Measurements from ENCODE around the gene UGT1A8. TPM values are rescaled to one million over a fixed set of nuclear protein-coding genes. Genes with fewer than 3 reads are reported as not detected.
"Not testable (repeated sequence)": the region's sequence is repeated elsewhere in the genome, so short reads cannot be mapped to it uniquely, and the experiment has no call there.

Gene UGT1A8
- total RNA-seq, 2 experiments from 2014 or later, result not detected

DNA sequence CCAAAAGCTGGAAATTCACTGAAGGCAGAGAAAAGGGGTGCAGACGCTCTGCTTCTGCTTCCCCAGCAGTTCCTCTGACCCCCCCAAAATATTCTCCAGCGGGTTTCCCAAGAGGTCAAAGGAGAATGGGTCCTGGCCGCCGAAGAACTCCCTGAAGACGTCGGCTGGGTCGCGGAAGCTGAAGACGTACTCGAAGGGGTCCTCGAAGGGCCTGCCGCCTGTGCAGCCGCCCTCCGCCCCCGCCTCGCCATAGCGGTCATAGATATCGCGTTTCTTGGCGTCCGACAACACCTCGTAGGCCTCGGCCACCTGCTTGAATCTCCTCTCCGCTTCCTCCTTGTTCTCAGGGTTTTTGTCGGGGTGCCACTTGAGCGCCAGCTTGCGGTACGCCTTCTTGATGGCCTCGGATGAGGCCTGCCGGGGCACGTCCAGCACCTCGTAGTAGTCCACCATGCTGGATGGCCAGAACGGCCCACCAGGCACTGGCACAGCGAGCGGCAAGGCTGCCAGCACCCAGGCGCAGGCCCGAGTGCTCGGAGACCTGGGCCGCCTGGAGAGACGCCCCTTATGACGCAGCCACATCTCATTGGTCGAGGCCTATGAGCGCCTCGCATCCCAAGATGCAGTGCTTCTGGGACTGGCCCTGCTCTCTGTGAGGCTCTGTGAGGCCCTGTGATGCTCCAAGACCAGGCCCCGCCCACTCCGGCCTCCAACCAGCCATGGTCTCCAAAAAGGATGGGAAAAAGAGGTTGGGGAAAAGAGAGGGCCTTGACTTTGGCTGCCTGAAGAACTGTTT lies 126.2 kb downstream of the UGT1A8 start:
- no peaks in the 10 kb centered on the region for H3K79me2 ChIP-seq (ENCODE audit: insufficient read depth, low read depth, low read length)
- no peaks in the 10 kb centered on the region for H3K9me3 ChIP-seq (ENCODE audit: low read length)
- H3K4me2 ChIP-seq (ENCODE audit: low read length), result no peak overlapping the region
- H3K36me3 ChIP-seq (ENCODE audit: insufficient read depth, low read length), result no peaks in the 10 kb centered on the region
- TF ChIP-seq CTCF (conservative IDR thresholded peaks at IDR 0.05; ENCODE audit: low read length) (no peak), EZH2phosphoT487 (IDR thresholded peaks at IDR 0.05; ENCODE audit: borderline replicate concordance, low read depth, low read length) (no peak)
- H3K4me3 ChIP-seq (ENCODE audit: low read depth, low read length, poor library complexity, severe bottlenecking), result no peak overlapping the region
- CTCF ChIA-PET (ENCODE audit: unreplicated experiment), result no interaction called here
- H2AFZ ChIP-seq (ENCODE audit: low read length), result no peak overlapping the region
- POLR2A ChIA-PET, result no interaction called here
- no peaks in the 10 kb centered on the region for H3K4me1 ChIP-seq (ENCODE audit: insufficient read depth, low read length, poor library complexity, severe bottlenecking)
- intact Hi-C loops (cut with micrococcal nuclease; ENCODE audit: unreplicated experiment), result no loop called here
- H3K27ac ChIP-seq (ENCODE audit: low read depth, low read length, poor library complexity, severe bottlenecking), result no peak overlapping the region
- no peak for DNase-seq (ENCODE audit: low spot score)
- H4K20me1 ChIP-seq (ENCODE audit: insufficient read depth, low read length), result no peaks in the 10 kb centered on the region
- no TSS peak for BruUV-seq (replicated peaks)
- no peaks in the 10 kb centered on the region for H3K9me2 ChIP-seq (ENCODE audit: insufficient read depth, low read length)

GRCh38 chr2:233745073-233745755 lies 127.8 kb downstream of the UGT1A8 start:
- Histone ChIP-seq H3K4me3 (ENCODE audit: low read depth, low read length, poor library complexity, severe bottlenecking) (no peak overlapping the region), H4K20me1 (ENCODE audit: insufficient read depth, low read length) (no peaks in the 10 kb centered on the region), H3K9me3 (ENCODE audit: low read length) (no peaks in the 10 kb centered on the region), H3K9me2 (ENCODE audit: insufficient read depth, low read length) (no peaks in the 10 kb centered on the region), H2AFZ (ENCODE audit: low read length) (no peak overlapping the region), H3K4me2 (ENCODE audit: low read length) (no peak overlapping the region), H3K79me2 (ENCODE audit: insufficient read depth, low read depth, low read length) (no peaks in the 10 kb centered on the region), H3K27ac (ENCODE audit: low read depth, low read length, poor library complexity, severe bottlenecking) (no peak overlapping the region), H3K4me1 (ENCODE audit: insufficient read depth, low read length, poor library complexity, severe bottlenecking) (no peaks in the 10 kb centered on the region), H3K36me3 (ENCODE audit: insufficient read depth, low read length) (no peaks in the 10 kb centered on the region)
- intact Hi-C loops (cut with micrococcal nuclease; ENCODE audit: unreplicated experiment), result no loop called here
- BruUV-seq (replicated peaks), result no TSS peak
- TF ChIP-seq CTCF (conservative IDR thresholded peaks at IDR 0.05; ENCODE audit: low read length) (no peak), EZH2phosphoT487 (IDR thresholded peaks at IDR 0.05; ENCODE audit: borderline replicate concordance, low read depth, low read length) (no peak)
- POLR2A ChIA-PET, result no interaction called here
- no peak for DNase-seq (ENCODE audit: low spot score)
- CTCF ChIA-PET (ENCODE audit: unreplicated experiment), result no interaction called here

GRCh38 chr2:233745838-233746237 lies 128.4 kb downstream of the UGT1A8 start:
- POLR2A ChIA-PET; H3K4me2 ChIP-seq (ENCODE audit: low read length); H3K36me3 ChIP-seq (ENCODE audit: insufficient read depth, low read length); H3K79me2 ChIP-seq (ENCODE audit: insufficient read depth, low read depth, low read length); CTCF ChIA-PET (ENCODE audit: unreplicated experiment); H2AFZ ChIP-seq (ENCODE audit: low read length); DNase-seq (ENCODE audit: low spot score); H4K20me1 ChIP-seq (ENCODE audit: insufficient read depth, low read length); H3K9me3 ChIP-seq (ENCODE audit: low read length); H3K27ac ChIP-seq (ENCODE audit: low read depth, low read length, poor library complexity, severe bottlenecking); H3K4me1 ChIP-seq (ENCODE audit: insufficient read depth, low read length, poor library complexity, severe bottlenecking); BruUV-seq (replicated peaks); H3K9me2 ChIP-seq (ENCODE audit: insufficient read depth, low read length); intact Hi-C loops (cut with micrococcal nuclease; ENCODE audit: unreplicated experiment); H3K4me3 ChIP-seq (ENCODE audit: low read depth, low read length, poor library complexity, severe bottlenecking): not testable (repeated sequence)

Data from OCI-LY7 (cell line).